ENCODE data around the gene SALL4. TPM values are rescaled to one million over a fixed set of nuclear protein-coding genes. Genes with fewer than 3 reads are reported as not detected.

SALL4 gene
- total RNA-seq = under 1 TPM in 1 of 2 experiments, not detected in 1; 0.08 TPM
- polyA plus RNA-seq = not detected

DNA sequence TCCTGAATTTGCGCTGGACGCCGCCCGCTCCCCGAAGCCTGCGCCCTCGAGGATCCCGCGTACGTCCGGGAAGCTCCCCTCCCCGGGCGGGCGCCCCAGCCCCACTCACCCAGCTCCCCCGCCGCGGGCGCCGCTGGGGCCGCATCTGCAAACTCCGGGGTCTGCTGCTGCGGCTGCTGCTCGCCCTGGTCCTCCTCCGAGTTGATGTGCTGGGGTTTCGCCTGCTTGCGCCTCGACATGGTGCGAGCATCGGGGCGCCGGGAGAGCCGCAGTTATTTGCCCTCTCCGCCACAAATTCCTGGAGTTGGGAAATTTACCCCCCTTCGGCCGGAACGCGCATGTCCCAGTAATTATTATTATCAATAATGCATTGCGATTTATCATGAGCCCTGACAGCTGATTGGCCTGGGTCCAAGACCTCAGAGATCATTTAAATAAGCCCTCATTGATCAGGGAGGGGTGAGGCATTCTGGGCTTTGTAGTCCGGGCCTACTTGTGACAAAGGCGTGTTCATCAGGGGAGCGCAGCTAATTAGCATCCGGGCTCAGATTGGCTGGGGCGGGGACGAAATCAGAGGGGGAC, at the start of gene SALL4:
SALL4 (minus strand) TSS at position 352 of the 582 bp plus-strand sequence; CDS start at position 239, 113 bp downstream.
- no peak within 1 kb of the TSS for H3K27ac Mint-ChIP-seq
- H3K27ac ChIP-seq (ENCODE audit: low read depth, low read length) = no peak within 1 kb of the TSS
- H3K27me3 Mint-ChIP-seq = peaks cover 49% of the 10 kb centered on the region in 2 donors
- no peak for DNase-seq
- intact Hi-C loops (cut with micrococcal nuclease) = no loop called here
- CTCF ChIA-PET (ENCODE audit: partially characterized antibody) = interaction anchor here (0.5 kb wide), 1 partner anchor 29 kb away, joined by 3 read pairs; no protein-coding TSS in a partner anchor
- H3K9me3 ChIP-seq (ENCODE audit: control insufficient read depth in 1 of 2, low read length in 2 of 2) = no peaks in the 10 kb centered on the region
- no peaks in the 10 kb centered on the region for H3K36me3 Mint-ChIP-seq
- no peaks in the 10 kb centered on the region for H3K36me3 ChIP-seq (ENCODE audit: insufficient read depth, low read length)
- H3K4me3 ChIP-seq (ENCODE audit: low read length in 2 of 2) = no peak within 1 kb of the TSS
- no peaks in the 10 kb centered on the region for H3K9me3 Mint-ChIP-seq
- H3K27me3 ChIP-seq (ENCODE audit: insufficient read depth, low read length) = peaks cover 13% of the 10 kb centered on the region
- POLR2A ChIA-PET (ENCODE audit: partially characterized antibody) = no interaction called here
- H3K4me3 Mint-ChIP-seq = no peak within 1 kb of the TSS
- peaks cover 6% of the 10 kb centered on the region for H3K4me1 ChIP-seq (ENCODE audit: insufficient read depth, low read length)
- H3K4me1 Mint-ChIP-seq = peaks cover 1 to 24% (median 6%) of the 10 kb centered on the region in 4 donors

- ChIA-PET CTCF (ENCODE audit: partially characterized antibody) (no interaction called here), POLR2A (ENCODE audit: partially characterized antibody) (no interaction called here)
- Histone ChIP-seq H3K9me3 (ENCODE audit: control insufficient read depth in 1 of 2, low read length in 2 of 2) (no peaks in the 10 kb centered on the region), H3K4me1 (ENCODE audit: insufficient read depth, low read length) (no peaks in the 10 kb centered on the region), H3K36me3 (ENCODE audit: insufficient read depth, low read length) (no peaks in the 10 kb centered on the region), H3K27me3 (ENCODE audit: insufficient read depth, low read length) (no peaks in the 10 kb centered on the region), H3K27ac (ENCODE audit: low read depth, low read length) (no peak overlapping the region), H3K4me3 (ENCODE audit: low read length in 2 of 2) (no peak overlapping the region)
- Mint-ChIP-seq H3K9me3 (peaks cover 0 to 4% (median 0%) of the 10 kb centered on the region in 8 donors), H3K27me3 (peaks cover 2 to 4% of the 10 kb centered on the region in 2 donors), H3K4me3 (no peak overlapping the region), H3K27ac (no peak overlapping the region), H3K36me3 (no peaks in the 10 kb centered on the region), H3K4me1 (no peaks in the 10 kb centered on the region)
- no peak for DNase-seq
- intact Hi-C loops (cut with micrococcal nuclease) = no loop called here
These were observed 46.0 kb upstream of the SALL4 start for GRCh38 chr20:51848346-51848745.

- Histone ChIP-seq H3K4me1 (ENCODE audit: insufficient read depth, low read length) (no peaks in the 10 kb centered on the region), H3K36me3 (ENCODE audit: insufficient read depth, low read length) (no peaks in the 10 kb centered on the region), H3K27ac (ENCODE audit: low read depth, low read length) (no peak overlapping the region), H3K9me3 (ENCODE audit: control insufficient read depth in 1 of 2, low read length in 2 of 2) (no peaks in the 10 kb centered on the region), H3K27me3 (ENCODE audit: insufficient read depth, low read length) (no peaks in the 10 kb centered on the region), H3K4me3 (ENCODE audit: low read length in 2 of 2) (no peak overlapping the region)
- DNase-seq = no peak
- POLR2A ChIA-PET (ENCODE audit: partially characterized antibody) = no interaction called here
- no peaks in the 10 kb centered on the region for H3K36me3 Mint-ChIP-seq
- H3K27ac Mint-ChIP-seq = no peak overlapping the region
- H3K4me1 Mint-ChIP-seq = no peaks in the 10 kb centered on the region
- intact Hi-C loops (cut with micrococcal nuclease) = no loop called here
- H3K4me3 Mint-ChIP-seq = no peak overlapping the region
- peaks cover 7 to 12% of the 10 kb centered on the region in 2 donors for H3K27me3 Mint-ChIP-seq
- H3K9me3 Mint-ChIP-seq = no peaks in the 10 kb centered on the region
- CTCF ChIA-PET (ENCODE audit: partially characterized antibody) = no interaction called here
These were observed 38.5 kb upstream of the SALL4 start for GRCh38 chr20:51840865-51841264.

- ChIA-PET POLR2A (ENCODE audit: partially characterized antibody) (interaction anchor here (0.6 kb wide), 1 partner anchor 58 kb away, joined by 3 read pairs; no protein-coding TSS in a partner anchor), CTCF (ENCODE audit: partially characterized antibody) (no interaction called here)
- H3K36me3 ChIP-seq (ENCODE audit: insufficient read depth, low read length) = no peaks in the 10 kb centered on the region
- no peak overlapping the region for H3K27ac ChIP-seq (ENCODE audit: low read depth, low read length)
- H3K4me3 ChIP-seq (ENCODE audit: low read length in 2 of 2) = no peak overlapping the region
- Mint-ChIP-seq H3K4me3 (no peak overlapping the region), H3K4me1 (no peaks in the 10 kb centered on the region), H3K9me3 (no peaks in the 10 kb centered on the region), H3K36me3 (no peaks in the 10 kb centered on the region), H3K27me3 (peaks cover 6 to 7% of the 10 kb centered on the region in 2 donors), H3K27ac (no peak overlapping the region)
- H3K4me1 ChIP-seq (ENCODE audit: insufficient read depth, low read length) = no peaks in the 10 kb centered on the region
- no peaks in the 10 kb centered on the region for H3K9me3 ChIP-seq (ENCODE audit: control insufficient read depth in 1 of 2, low read length in 2 of 2)
- DNase-seq = no peak
- intact Hi-C loops (cut with micrococcal nuclease) = no loop called here
- H3K27me3 ChIP-seq (ENCODE audit: insufficient read depth, low read length) = no peaks in the 10 kb centered on the region
These were observed 35.6 kb upstream of the SALL4 start for GRCh38 chr20:51837876-51838420.

DNA sequence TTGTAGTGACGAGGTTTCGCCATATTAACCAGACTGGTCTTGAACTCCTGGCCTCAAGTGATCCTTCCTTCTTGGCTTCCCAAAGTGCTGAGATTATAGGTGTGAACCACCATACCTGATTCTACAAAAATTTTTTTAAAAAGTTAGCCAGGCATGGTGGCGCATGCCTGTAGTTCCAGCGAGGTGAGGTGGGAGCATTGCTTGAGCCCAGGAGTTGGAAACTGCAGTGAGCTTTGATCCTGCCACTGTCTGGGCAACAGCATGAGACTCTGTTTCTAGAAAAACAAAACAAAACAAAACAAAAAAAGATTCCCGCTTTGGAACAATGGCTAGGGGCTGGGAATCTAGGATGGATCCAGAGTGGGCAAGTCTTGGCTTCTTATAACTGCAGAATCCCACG, 35.1 kb upstream of the SALL4 start:
- Histone ChIP-seq H3K4me3 (ENCODE audit: low read length in 2 of 2) (no peak overlapping the region), H3K4me1 (ENCODE audit: insufficient read depth, low read length) (no peaks in the 10 kb centered on the region), H3K36me3 (ENCODE audit: insufficient read depth, low read length) (no peaks in the 10 kb centered on the region), H3K27ac (ENCODE audit: low read depth, low read length) (no peak overlapping the region), H3K27me3 (ENCODE audit: insufficient read depth, low read length) (no peaks in the 10 kb centered on the region), H3K9me3 (ENCODE audit: control insufficient read depth in 1 of 2, low read length in 2 of 2) (no peaks in the 10 kb centered on the region)
- Mint-ChIP-seq H3K4me3 (no peak overlapping the region), H3K36me3 (no peaks in the 10 kb centered on the region), H3K27me3 (peaks cover 4 to 7% of the 10 kb centered on the region in 2 donors), H3K4me1 (no peaks in the 10 kb centered on the region), H3K27ac (no peak overlapping the region), H3K9me3 (no peaks in the 10 kb centered on the region)
- CTCF ChIA-PET (ENCODE audit: partially characterized antibody) = no interaction called here
- POLR2A ChIA-PET (ENCODE audit: partially characterized antibody) = no interaction called here
- no peak for DNase-seq
- intact Hi-C loops (cut with micrococcal nuclease) = no loop called here

GRCh38 chr20:51833326-51833725, 31.0 kb upstream of the SALL4 start:
- ChIA-PET POLR2A (ENCODE audit: partially characterized antibody) (no interaction called here), CTCF (ENCODE audit: partially characterized antibody) (no interaction called here)
- H3K9me3 ChIP-seq (ENCODE audit: control insufficient read depth in 1 of 2, low read length in 2 of 2) = no peaks in the 10 kb centered on the region
- no peak overlapping the region for H3K27ac Mint-ChIP-seq
- no peak overlapping the region for H3K4me3 ChIP-seq (ENCODE audit: low read length in 2 of 2)
- peaks cover 0 to 4% (median 0%) of the 10 kb centered on the region in 8 donors for H3K9me3 Mint-ChIP-seq
- no peaks in the 10 kb centered on the region for H3K36me3 ChIP-seq (ENCODE audit: insufficient read depth, low read length)
- no peak for DNase-seq
- peaks cover 0 to 4% (median under 1%) of the 10 kb centered on the region in 4 donors for H3K4me1 Mint-ChIP-seq
- intact Hi-C loops (cut with micrococcal nuclease) = no loop called here
- H3K27me3 ChIP-seq (ENCODE audit: insufficient read depth, low read length) = no peaks in the 10 kb centered on the region
- no peak overlapping the region for H3K4me3 Mint-ChIP-seq
- no peak overlapping the region for H3K27ac ChIP-seq (ENCODE audit: low read depth, low read length)
- H3K36me3 Mint-ChIP-seq = no peaks in the 10 kb centered on the region
- H3K27me3 Mint-ChIP-seq = peaks cover 2 to 6% of the 10 kb centered on the region in 2 donors
- H3K4me1 ChIP-seq (ENCODE audit: insufficient read depth, low read length) = no peaks in the 10 kb centered on the region

DNA sequence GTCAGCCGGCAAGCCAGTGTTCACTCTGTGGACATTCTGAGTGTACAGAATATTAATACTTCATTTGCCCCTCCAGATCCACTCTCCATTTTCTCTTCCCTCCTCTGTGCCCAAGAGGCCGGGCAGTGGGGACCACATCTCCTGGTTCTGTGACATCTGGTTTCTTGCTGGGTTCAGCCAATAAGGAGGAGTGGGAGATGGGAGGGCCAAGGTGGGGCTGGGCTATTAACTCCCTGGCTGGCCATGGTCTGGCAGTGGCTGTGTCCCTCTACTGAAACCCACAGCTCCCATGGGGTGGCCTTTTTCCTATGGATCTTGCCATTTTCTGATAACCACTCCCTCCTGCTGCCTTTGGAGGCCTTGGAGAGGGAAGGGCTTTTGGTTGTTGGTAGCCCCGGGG, 30.0 kb upstream of the SALL4 start:
- no peak overlapping the region for H3K4me3 ChIP-seq (ENCODE audit: low read length in 2 of 2)
- intact Hi-C loops (cut with micrococcal nuclease) = no loop called here
- H3K27ac ChIP-seq (ENCODE audit: low read depth, low read length) = no peak overlapping the region
- no peaks in the 10 kb centered on the region for H3K4me1 ChIP-seq (ENCODE audit: insufficient read depth, low read length)
- no peaks in the 10 kb centered on the region for H3K36me3 Mint-ChIP-seq
- no peaks in the 10 kb centered on the region for H3K9me3 ChIP-seq (ENCODE audit: control insufficient read depth in 1 of 2, low read length in 2 of 2)
- H3K4me1 Mint-ChIP-seq = peaks cover 0 to 4% (median under 1%) of the 10 kb centered on the region in 4 donors
- peaks cover 0 to 5% (median 0%) of the 10 kb centered on the region in 8 donors for H3K9me3 Mint-ChIP-seq
- no peak overlapping the region for H3K4me3 Mint-ChIP-seq
- H3K27me3 ChIP-seq (ENCODE audit: insufficient read depth, low read length) = no peaks in the 10 kb centered on the region
- no peak for DNase-seq
- CTCF ChIA-PET (ENCODE audit: partially characterized antibody) = no interaction called here
- H3K27ac Mint-ChIP-seq = no peak overlapping the region
- POLR2A ChIA-PET (ENCODE audit: partially characterized antibody) = no interaction called here
- H3K27me3 Mint-ChIP-seq = peaks cover 2 to 6% of the 10 kb centered on the region in 2 donors
- H3K36me3 ChIP-seq (ENCODE audit: insufficient read depth, low read length) = no peaks in the 10 kb centered on the region

Measured in CD4-positive, alpha-beta memory T cell (primary cell).